DND-41 (cell line): ENCODE results near the gene TCF7.

Source experiments
- ATAC-seq: fragments of 200-7000 bp; cut with Tn5 transposase; 3 replicates; pipeline ENCODE4 v1.9.1; 2021; ENCODE audit warnings: low read depth; ENCODE audit not compliant: insufficient read depth
- DNase-seq: peaks from one replicate; pipeline ENCODE4 v3.0.0-alpha.2; 2020
- H2AFZ ChIP-seq: 2 replicates; pipeline ENCODE4 v1.6.0; 2012; ENCODE audit warnings: low read depth, low read length
- H3K27ac ChIP-seq: 2 replicates; pipeline ENCODE4 v1.5.1; 2012; ENCODE audit warnings: low read length, inconsistent platforms
- H3K27me3 ChIP-seq: fragments of 200-600 bp; sonication (generic); 2 replicates; pipeline ENCODE4 v1.6.0; 2012; ENCODE audit warnings: low read length, mild to moderate bottlenecking, inconsistent platforms; ENCODE audit not compliant: insufficient read depth, poor library complexity
- H3K36me3 ChIP-seq: 2 replicates; pipeline ENCODE4 v1.5.1; 2012; ENCODE audit warnings: low read length, inconsistent platforms; ENCODE audit not compliant: insufficient read depth
- H3K4me1 ChIP-seq: 2 replicates; pipeline ENCODE4 v1.5.1; 2012; ENCODE audit warnings: mild to moderate bottlenecking, low read length; ENCODE audit not compliant: insufficient read depth
- H3K4me2 ChIP-seq: 2 replicates; pipeline ENCODE4 v1.6.0; 2012; ENCODE audit warnings: mild to moderate bottlenecking, moderate library complexity, low read length, inconsistent platforms; ENCODE audit not compliant: insufficient read depth
- H3K4me3 ChIP-seq, 2 experiments: fragments of 200-600 bp in 1 of 2; shearing (Covaris generic) in 1 of 2; 2 replicates each; pipeline ENCODE4 v1.5.1; 2012 to 2016; ENCODE audit warnings: inconsistent platforms in 2 of 2, low read length in 2 of 2, mild to moderate bottlenecking in 2 of 2, low read depth in 1 of 2, moderate library complexity in 1 of 2
- H3K79me2 ChIP-seq: 2 replicates; pipeline ENCODE4 v1.6.0; 2012; ENCODE audit warnings: low read length, inconsistent platforms; ENCODE audit not compliant: insufficient read depth
- H3K9ac ChIP-seq: 2 replicates; pipeline ENCODE4 v1.6.0; 2012; ENCODE audit warnings: low read depth, mild to moderate bottlenecking, inconsistent platforms, low read length, moderate library complexity
- H3K9me3 ChIP-seq: 2 replicates; pipeline ENCODE4 v1.5.1; 2012; ENCODE audit warnings: low read length, moderate library complexity, mild to moderate bottlenecking, inconsistent platforms; ENCODE audit not compliant: insufficient read depth, severe bottlenecking
- H4K20me1 ChIP-seq: 2 replicates; pipeline ENCODE4 v1.6.0; 2012; ENCODE audit warnings: low read length; ENCODE audit not compliant: insufficient read depth
- EZH2 ChIP-seq: IDR thresholded peaks from 3 replicates; pipeline ENCODE4 v1.6.1; 2012; ENCODE audit warnings: borderline replicate concordance, low read depth, mild to moderate bottlenecking, moderate library complexity, low read length, inconsistent platforms; ENCODE audit not compliant: severe bottlenecking
- TF ChIP-seq, protein P1 (sequence below): IDR thresholded peaks from 2 replicates; pipeline ENCODE4 v1.5.1; 2012; ENCODE audit warnings: borderline replicate concordance, low read length, moderate library complexity, mild to moderate bottlenecking; ENCODE audit not compliant: poor library complexity, severe bottlenecking; ENCODE audit errors: extremely low read depth

The TCF7 gene

DNA sequence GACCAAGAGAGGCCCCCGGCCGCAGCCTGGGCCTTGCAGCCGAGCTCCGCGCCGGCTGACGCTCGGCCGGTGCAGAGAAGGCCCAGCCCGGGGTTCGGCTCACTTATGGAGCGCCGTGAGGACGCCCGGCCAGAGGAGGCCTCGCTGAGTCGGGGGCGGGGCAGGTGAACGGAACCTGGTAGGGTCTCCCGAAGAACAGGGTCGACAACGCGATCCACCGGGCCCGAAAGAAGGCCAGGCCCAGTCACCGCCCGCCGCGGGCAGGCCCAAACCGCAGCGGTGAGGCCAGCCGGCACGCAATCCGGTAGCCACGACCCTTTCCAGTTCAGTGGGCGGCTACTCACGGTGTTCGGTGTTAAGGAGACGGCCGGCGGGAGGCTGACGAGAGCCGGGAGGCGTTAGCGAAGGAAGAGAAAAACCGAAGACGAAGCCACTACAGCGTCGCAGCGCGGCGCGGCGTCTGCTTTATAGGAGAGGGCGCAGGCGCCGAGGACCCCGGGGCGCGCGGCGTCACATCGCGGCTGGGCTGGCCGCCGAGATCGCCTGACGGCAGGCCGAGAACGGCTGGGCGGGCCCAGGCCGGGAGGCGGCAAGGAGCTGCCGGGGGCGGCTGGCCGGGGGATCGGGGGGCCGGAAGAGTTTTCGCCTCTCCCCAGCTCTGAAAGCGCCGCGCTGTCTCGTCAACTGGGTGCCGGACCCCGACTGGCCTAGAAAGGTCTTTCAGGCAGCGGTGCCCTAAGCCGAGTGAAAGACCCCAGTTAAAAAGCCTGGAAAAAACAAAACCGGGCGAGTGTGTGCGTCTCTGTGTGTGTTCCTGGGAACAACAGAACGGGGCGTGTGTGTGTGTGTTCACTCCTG is 62.3 kb downstream of the TCF7 start, which contains the start of gene SKP1:
TSS of gene SKP1 (minus strand) at position 440 of the 858 bp plus-strand sequence. CDS start 2,928 bp downstream, outside the sequence.
- TF ChIP-seq EZH2, result no peak
- TF ChIP-seq, protein P1, sequence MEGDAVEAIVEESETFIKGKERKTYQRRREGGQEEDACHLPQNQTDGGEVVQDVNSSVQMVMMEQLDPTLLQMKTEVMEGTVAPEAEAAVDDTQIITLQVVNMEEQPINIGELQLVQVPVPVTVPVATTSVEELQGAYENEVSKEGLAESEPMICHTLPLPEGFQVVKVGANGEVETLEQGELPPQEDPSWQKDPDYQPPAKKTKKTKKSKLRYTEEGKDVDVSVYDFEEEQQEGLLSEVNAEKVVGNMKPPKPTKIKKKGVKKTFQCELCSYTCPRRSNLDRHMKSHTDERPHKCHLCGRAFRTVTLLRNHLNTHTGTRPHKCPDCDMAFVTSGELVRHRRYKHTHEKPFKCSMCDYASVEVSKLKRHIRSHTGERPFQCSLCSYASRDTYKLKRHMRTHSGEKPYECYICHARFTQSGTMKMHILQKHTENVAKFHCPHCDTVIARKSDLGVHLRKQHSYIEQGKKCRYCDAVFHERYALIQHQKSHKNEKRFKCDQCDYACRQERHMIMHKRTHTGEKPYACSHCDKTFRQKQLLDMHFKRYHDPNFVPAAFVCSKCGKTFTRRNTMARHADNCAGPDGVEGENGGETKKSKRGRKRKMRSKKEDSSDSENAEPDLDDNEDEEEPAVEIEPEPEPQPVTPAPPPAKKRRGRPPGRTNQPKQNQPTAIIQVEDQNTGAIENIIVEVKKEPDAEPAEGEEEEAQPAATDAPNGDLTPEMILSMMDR, result no peak
- ATAC-seq, result peak; percentile 81
- no peaks in the 10 kb centered on the region for H3K9me3 ChIP-seq
- DNase-seq, result peak; percentile 85
- H3K36me3 ChIP-seq, result peaks cover 26% of the 10 kb centered on the region
- H2AFZ ChIP-seq, result peak within 1 kb of the TSS; percentile 95
- peak within 1 kb of the TSS; percentile 91 for H3K4me2 ChIP-seq
- H4K20me1 ChIP-seq, result peaks cover 36% of the 10 kb centered on the region
- H3K4me3 ChIP-seq, result peak within 1 kb of the TSS; percentile 71 to 82
- peak within 1 kb of the TSS; percentile 95 for H3K9ac ChIP-seq
- peaks cover 55% of the 10 kb centered on the region for H3K79me2 ChIP-seq
- peaks cover 35% of the 10 kb centered on the region for H3K4me1 ChIP-seq
- H3K27me3 ChIP-seq, result no peaks in the 10 kb centered on the region
- H3K27ac ChIP-seq, result peak within 1 kb of the TSS; percentile 93

DNA sequence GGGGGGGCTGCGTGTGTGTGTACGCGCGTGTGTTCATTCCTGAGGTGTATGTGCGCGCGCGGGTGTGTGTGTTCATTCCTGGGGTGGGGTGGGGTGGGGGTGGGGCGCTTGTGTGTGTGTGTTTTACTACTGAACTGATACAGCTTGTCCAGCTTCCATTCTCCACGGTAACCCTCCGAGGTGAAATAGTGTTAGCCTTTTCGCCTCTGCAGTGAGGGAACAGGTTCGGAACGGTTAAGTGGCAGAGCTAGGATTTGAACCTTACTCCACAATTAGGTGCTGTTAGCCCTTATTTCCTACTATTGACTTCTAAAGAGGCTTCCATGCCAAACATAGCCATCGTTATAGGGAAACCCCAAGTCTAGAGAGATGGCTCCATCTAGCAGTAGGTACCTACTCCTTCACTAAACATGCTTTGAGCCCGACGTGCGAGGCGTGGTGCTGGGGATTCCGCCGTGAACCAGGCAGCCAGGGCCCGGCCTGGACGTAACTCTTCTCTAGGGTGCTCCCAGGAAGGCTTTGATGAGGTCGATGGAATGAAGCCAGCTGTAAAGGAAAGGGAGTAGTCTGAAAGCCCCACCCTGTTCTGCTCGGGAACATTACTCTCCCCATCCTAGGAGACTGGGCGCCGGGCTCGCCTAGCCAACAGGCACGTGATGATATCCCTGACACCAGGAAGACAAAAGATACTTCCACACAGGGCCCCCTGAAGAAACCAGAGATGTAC is 63.1 kb downstream of the TCF7 start:
- peak overlapping the region; percentile 91 for H3K4me2 ChIP-seq
- H2AFZ ChIP-seq, result peak overlapping the region; percentile 95
- peaks cover 18% of the 10 kb centered on the region for H3K36me3 ChIP-seq
- H3K9me3 ChIP-seq, result no peaks in the 10 kb centered on the region
- peak overlapping the region; percentile 71 to 82; a peak in 3 of 4 replicates for H3K4me3 ChIP-seq
- no peaks in the 10 kb centered on the region for H3K27me3 ChIP-seq
- peak overlapping the region; percentile 93 for H3K27ac ChIP-seq
- ATAC-seq, result no peak
- no peak for DNase-seq
- peak overlapping the region; percentile 95 for H3K9ac ChIP-seq
- H3K79me2 ChIP-seq, result peaks cover 47% of the 10 kb centered on the region
- TF ChIP-seq EZH2, result no peak
- TF ChIP-seq, protein P1, result no peak
- H3K4me1 ChIP-seq, result peaks cover 35% of the 10 kb centered on the region
- peaks cover 35% of the 10 kb centered on the region for H4K20me1 ChIP-seq

DNA sequence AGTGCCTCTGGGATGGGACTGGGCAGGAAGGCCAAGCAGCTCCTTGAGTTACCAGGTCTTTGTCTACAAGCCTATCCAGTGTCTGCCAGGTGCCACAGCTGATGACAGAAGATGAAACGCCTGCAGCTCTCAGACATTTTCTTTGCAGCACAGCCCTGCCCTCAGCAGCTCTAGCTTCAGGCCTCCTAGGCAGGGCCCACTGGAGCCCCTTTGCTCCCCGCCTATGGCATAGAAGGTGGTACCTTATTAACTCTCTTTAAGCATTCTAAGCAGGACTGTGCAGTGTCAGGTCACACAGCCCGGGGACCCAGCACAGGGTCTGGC is 63.6 kb downstream of the TCF7 start:
- peak overlapping the region in 1 of 2 experiments; percentile 82; a peak in 2 of 4 replicates for H3K4me3 ChIP-seq
- H3K27ac ChIP-seq, result no peak overlapping the region
- no peak for TF ChIP-seq EZH2
- TF ChIP-seq, protein P1, result no peak
- ATAC-seq (no peak), DNase-seq (no peak)
- H3K27me3 ChIP-seq, result no peaks in the 10 kb centered on the region
- H3K9me3 ChIP-seq, result no peaks in the 10 kb centered on the region
- H4K20me1 ChIP-seq, result peaks cover 34% of the 10 kb centered on the region
- H2AFZ ChIP-seq, result peak overlapping the region; percentile 95; the same call in 1 of the 2 replicates
- peaks cover 42% of the 10 kb centered on the region for H3K79me2 ChIP-seq
- H3K4me2 ChIP-seq, result peak overlapping the region; percentile 91
- H3K9ac ChIP-seq, result peak overlapping the region; percentile 95
- H3K4me1 ChIP-seq, result peaks cover 35% of the 10 kb centered on the region
- peaks cover 15% of the 10 kb centered on the region for H3K36me3 ChIP-seq
